ENCODE results near the gene LCP1. TPM values are rescaled to one million over a fixed set of nuclear protein-coding genes. Genes with fewer than 3 reads are reported as not detected.

LCP1 gene
- total and polyA plus RNA-seq, 5 donors from 2014 or later, result 516 to 1,155 (median 1,019) TPM

DNA sequence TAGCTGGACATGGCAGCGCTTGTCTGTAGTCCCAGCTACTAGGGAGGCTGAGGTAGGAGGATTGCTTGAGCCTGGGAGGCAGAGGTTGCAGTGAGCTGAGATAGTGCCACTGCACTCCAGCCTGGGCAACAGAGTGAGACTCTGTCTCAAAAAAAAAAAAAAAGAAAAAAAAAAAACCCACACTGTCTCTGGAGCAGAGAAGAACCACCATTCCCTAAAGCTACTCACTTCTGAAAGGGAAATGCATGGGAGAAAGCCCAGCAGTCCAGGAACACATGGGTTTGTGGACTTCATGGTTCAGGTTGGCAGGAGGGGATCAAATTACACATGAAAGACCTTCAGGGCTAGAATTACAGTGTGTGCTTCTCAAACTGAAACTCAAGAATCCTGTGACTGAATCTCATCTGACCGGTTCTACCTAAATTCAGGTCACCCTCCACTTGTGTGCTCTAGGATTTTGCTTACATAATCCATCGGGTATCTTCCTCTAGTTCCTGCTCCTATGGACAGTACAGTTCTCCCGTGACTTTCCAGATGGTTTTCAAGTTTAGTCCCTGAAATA, 46.9 kb downstream of the LCP1 start:
- Histone ChIP-seq H3K4me1 (ENCODE audit: control insufficient read depth, insufficient read depth, low read length, poor library complexity, severe bottlenecking) (no peaks in the 10 kb centered on the region), H3K36me3 (ENCODE audit: control insufficient read depth, insufficient read depth, low read length) (peaks cover 94% of the 10 kb centered on the region), H3K27ac (ENCODE audit: insufficient read depth, low read length, poor library complexity, severe bottlenecking) (no peak overlapping the region), H3K4me3 (ENCODE audit: low read depth, low read length) (no peak overlapping the region), H3K27me3 (ENCODE audit: control insufficient read depth, insufficient read depth, low read length) (no peaks in the 10 kb centered on the region), H3K9me3 (ENCODE audit: control insufficient read depth in 2 of 2, low read length in 2 of 2) (no peaks in the 10 kb centered on the region)
- Mint-ChIP-seq H3K27me3 (no peaks in the 10 kb centered on the region), H3K4me3 (no peak overlapping the region), H3K4me1 (peaks cover 14 to 23% (median 17%) of the 10 kb centered on the region in 4 donors), H3K27ac (peak overlapping the region; percentile 73 to 99 (median 89)), H3K36me3 (peaks cover 65% of the 10 kb centered on the region), H3K9me3 (no peaks in the 10 kb centered on the region)
- DNase-seq (no peak), ATAC-seq (ENCODE audit: low read depth in 2 of 2) (no peak)

DNA sequence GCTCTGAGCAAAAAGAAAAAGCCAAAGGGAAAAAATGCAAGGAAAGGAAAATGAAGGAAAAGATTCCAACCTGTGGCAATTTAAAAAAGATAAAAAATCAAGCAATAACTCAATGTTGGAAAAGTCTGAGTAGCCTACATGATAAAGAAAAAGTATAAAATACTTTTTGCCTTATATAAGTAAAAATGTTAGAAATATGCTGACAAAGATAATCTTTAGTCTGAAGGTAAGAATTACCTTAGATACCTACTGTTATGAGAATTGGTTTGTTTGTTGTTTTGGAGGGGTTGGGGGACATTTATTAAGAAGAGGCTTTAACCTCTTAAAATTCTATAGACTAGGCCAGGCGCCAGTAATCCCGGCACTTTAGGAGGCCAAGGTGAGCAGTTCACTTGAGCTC, 47.5 kb downstream of the LCP1 start:
- DNase-seq, result no peak
- H3K27me3 Mint-ChIP-seq, result no peaks in the 10 kb centered on the region
- peaks cover 94% of the 10 kb centered on the region for H3K36me3 ChIP-seq (ENCODE audit: control insufficient read depth, insufficient read depth, low read length)
- no peaks in the 10 kb centered on the region for H3K27me3 ChIP-seq (ENCODE audit: control insufficient read depth, insufficient read depth, low read length)
- peaks cover 11 to 20% (median 16%) of the 10 kb centered on the region in 4 donors for H3K4me1 Mint-ChIP-seq
- peaks cover 61% of the 10 kb centered on the region for H3K36me3 Mint-ChIP-seq
- H3K9me3 Mint-ChIP-seq, result no peaks in the 10 kb centered on the region
- peak overlapping the region; percentile 32 to 65 (median 38) for H3K27ac Mint-ChIP-seq
- H3K4me3 Mint-ChIP-seq, result no peak overlapping the region
- no peak overlapping the region for H3K27ac ChIP-seq (ENCODE audit: insufficient read depth, low read length, poor library complexity, severe bottlenecking)
- H3K9me3 ChIP-seq (ENCODE audit: control insufficient read depth in 2 of 2, low read length in 2 of 2), result no peaks in the 10 kb centered on the region
- ATAC-seq (ENCODE audit: low read depth in 2 of 2), result no peak
- H3K4me3 ChIP-seq (ENCODE audit: low read depth, low read length), result no peak overlapping the region
- no peaks in the 10 kb centered on the region for H3K4me1 ChIP-seq (ENCODE audit: control insufficient read depth, insufficient read depth, low read length, poor library complexity, severe bottlenecking)

DNA sequence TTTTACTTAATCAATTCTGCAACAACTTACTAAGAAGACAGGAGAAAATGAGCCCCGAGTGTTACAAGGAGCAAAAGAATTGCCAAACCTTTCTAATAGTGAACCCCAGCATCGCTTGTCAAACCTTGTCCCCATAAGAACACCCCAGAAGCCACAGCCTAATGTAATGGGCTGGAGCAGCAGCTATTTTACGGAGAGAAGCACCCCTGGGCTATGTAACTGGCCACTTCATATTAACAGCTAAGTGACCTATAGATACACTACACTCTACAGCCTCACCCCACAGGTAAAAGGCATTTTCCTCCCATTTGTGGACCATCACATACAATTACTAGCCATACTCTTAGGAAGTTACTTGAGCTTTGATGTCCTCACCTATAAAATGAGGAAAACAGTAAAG, 49.9 kb downstream of the LCP1 start:
- H3K4me1 ChIP-seq (ENCODE audit: control insufficient read depth, insufficient read depth, low read length, poor library complexity, severe bottlenecking), result no peaks in the 10 kb centered on the region
- peak overlapping the region; percentile 20 to 52 (median 48) for H3K27ac Mint-ChIP-seq
- H3K36me3 Mint-ChIP-seq, result peaks cover 66% of the 10 kb centered on the region
- H3K4me3 ChIP-seq (ENCODE audit: low read depth, low read length), result no peak overlapping the region
- peak overlapping the region; percentile 24 for H3K27ac ChIP-seq (ENCODE audit: insufficient read depth, low read length, poor library complexity, severe bottlenecking)
- no peaks in the 10 kb centered on the region for H3K9me3 ChIP-seq (ENCODE audit: control insufficient read depth in 2 of 2, low read length in 2 of 2)
- H3K36me3 ChIP-seq (ENCODE audit: control insufficient read depth, insufficient read depth, low read length), result peaks cover 92% of the 10 kb centered on the region
- ATAC-seq (ENCODE audit: low read depth in 2 of 2) (no peak), DNase-seq (no peak)
- H3K9me3 Mint-ChIP-seq, result no peaks in the 10 kb centered on the region
- peaks cover 13 to 25% (median 18%) of the 10 kb centered on the region in 4 donors for H3K4me1 Mint-ChIP-seq
- H3K4me3 Mint-ChIP-seq, result no peak overlapping the region
- H3K27me3 Mint-ChIP-seq, result no peaks in the 10 kb centered on the region
- H3K27me3 ChIP-seq (ENCODE audit: control insufficient read depth, insufficient read depth, low read length), result no peaks in the 10 kb centered on the region

DNA sequence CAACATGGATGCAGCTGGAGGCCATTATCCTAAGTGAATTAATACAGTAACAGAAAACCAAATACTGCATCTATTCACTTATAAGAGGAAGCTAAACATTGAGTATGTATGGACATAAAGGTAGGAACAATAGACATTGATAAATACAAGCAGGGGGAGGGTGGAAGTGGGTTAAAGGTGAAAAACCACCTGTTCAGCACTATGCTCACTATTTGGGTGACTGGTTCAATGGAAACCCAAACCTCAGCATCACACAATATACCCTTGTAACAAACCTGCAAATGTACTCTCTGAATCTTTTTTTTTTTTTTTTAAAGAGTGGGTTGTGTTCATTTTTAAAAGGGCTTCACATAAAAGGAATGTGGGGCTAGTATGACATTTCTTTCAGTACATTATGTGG, 50.3 kb downstream of the LCP1 start:
- Histone ChIP-seq H3K36me3 (ENCODE audit: control insufficient read depth, insufficient read depth, low read length) (peaks cover 92% of the 10 kb centered on the region), H3K27me3 (ENCODE audit: control insufficient read depth, insufficient read depth, low read length) (no peaks in the 10 kb centered on the region), H3K27ac (ENCODE audit: insufficient read depth, low read length, poor library complexity, severe bottlenecking) (no peak overlapping the region), H3K9me3 (ENCODE audit: control insufficient read depth in 2 of 2, low read length in 2 of 2) (no peaks in the 10 kb centered on the region), H3K4me1 (ENCODE audit: control insufficient read depth, insufficient read depth, low read length, poor library complexity, severe bottlenecking) (no peaks in the 10 kb centered on the region), H3K4me3 (ENCODE audit: low read depth, low read length) (no peak overlapping the region)
- Mint-ChIP-seq H3K9me3 (no peaks in the 10 kb centered on the region), H3K27ac (peak overlapping the region; percentile 20 to 52 (median 48)), H3K27me3 (no peaks in the 10 kb centered on the region), H3K4me3 (no peak overlapping the region), H3K36me3 (peaks cover 65% of the 10 kb centered on the region), H3K4me1 (peaks cover 12 to 27% (median 18%) of the 10 kb centered on the region in 4 donors)
- DNase-seq (no peak), ATAC-seq (ENCODE audit: low read depth in 2 of 2) (no peak)

DNA sequence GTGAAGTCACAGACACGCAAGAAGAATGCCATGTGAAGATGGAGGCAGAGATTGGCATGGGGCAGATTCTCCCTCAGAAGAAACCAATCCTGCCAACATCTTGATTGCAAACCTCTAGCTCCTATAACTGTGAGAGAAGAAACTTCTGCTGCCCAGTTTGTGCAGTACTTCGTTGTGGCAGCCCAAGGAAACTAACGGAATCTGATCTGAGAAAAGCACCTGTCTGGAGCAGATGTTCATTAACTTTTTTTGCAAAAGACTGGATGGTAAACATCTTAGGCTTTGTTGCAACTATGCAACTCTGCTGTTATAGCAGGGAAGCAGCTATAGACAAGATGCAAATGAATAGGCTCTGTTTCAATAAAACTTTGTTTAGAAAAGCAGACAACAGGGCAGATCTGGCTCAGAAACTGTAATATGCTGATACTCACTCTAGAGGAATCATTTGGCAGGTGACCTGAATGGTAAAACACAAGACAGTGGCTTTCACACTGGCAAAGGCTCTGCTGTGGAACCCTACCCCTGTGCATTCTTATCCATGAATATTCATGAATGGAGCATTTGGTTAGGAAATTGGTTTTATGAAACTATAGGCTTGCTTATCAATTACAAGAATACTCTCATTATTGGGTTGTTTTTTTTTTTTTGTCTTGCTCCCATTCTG, 51.9 kb downstream of the LCP1 start:
- peaks cover 7% of the 10 kb centered on the region for H3K4me1 ChIP-seq (ENCODE audit: control insufficient read depth, insufficient read depth, low read length, poor library complexity, severe bottlenecking)
- peak overlapping the region in 2 of 3 donors; percentile 33 to 52 for H3K27ac Mint-ChIP-seq
- H3K36me3 ChIP-seq (ENCODE audit: control insufficient read depth, insufficient read depth, low read length), result peaks cover 87% of the 10 kb centered on the region
- no peak for DNase-seq
- no peak overlapping the region for H3K4me3 ChIP-seq (ENCODE audit: low read depth, low read length)
- H3K4me3 Mint-ChIP-seq, result no peak overlapping the region
- no peak for ATAC-seq (ENCODE audit: low read depth in 2 of 2)
- H3K27me3 ChIP-seq (ENCODE audit: control insufficient read depth, insufficient read depth, low read length), result no peaks in the 10 kb centered on the region
- H3K27me3 Mint-ChIP-seq, result no peaks in the 10 kb centered on the region
- peaks cover 61% of the 10 kb centered on the region for H3K36me3 Mint-ChIP-seq
- H3K4me1 Mint-ChIP-seq, result peaks cover 20 to 34% (median 23%) of the 10 kb centered on the region in 4 donors
- H3K27ac ChIP-seq (ENCODE audit: insufficient read depth, low read length, poor library complexity, severe bottlenecking), result no peak overlapping the region
- no peaks in the 10 kb centered on the region for H3K9me3 ChIP-seq (ENCODE audit: control insufficient read depth in 2 of 2, low read length in 2 of 2)
- no peaks in the 10 kb centered on the region for H3K9me3 Mint-ChIP-seq

DNA sequence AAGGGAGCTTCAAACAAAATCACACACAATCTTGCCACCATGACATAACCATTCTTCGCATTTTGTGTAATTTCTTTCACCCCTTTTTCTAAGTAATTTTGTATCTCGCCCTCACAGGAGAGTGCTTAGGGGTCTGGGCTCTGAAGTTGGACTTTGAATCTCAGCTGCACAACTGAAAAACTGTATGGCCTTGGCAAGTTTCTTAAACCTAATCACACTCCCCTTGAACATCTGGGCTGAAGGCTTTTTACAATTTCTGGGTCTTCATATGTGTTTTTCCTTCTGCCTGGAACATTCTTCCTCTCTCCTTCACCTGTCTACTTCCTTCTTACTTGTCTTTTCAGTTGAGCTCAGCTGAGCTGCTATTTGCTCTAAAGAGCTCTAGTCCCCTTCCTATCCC, 52.9 kb downstream of the LCP1 start:
- Histone ChIP-seq H3K4me1 (ENCODE audit: control insufficient read depth, insufficient read depth, low read length, poor library complexity, severe bottlenecking) (peaks cover 16% of the 10 kb centered on the region), H3K27ac (ENCODE audit: insufficient read depth, low read length, poor library complexity, severe bottlenecking) (no peak overlapping the region), H3K36me3 (ENCODE audit: control insufficient read depth, insufficient read depth, low read length) (peaks cover 78% of the 10 kb centered on the region), H3K9me3 (ENCODE audit: control insufficient read depth in 2 of 2, low read length in 2 of 2) (no peaks in the 10 kb centered on the region), H3K4me3 (ENCODE audit: low read depth, low read length) (no peak overlapping the region), H3K27me3 (ENCODE audit: control insufficient read depth, insufficient read depth, low read length) (no peaks in the 10 kb centered on the region)
- H3K36me3 Mint-ChIP-seq, result peaks cover 55% of the 10 kb centered on the region
- no peak for DNase-seq
- H3K27me3 Mint-ChIP-seq, result no peaks in the 10 kb centered on the region
- no peaks in the 10 kb centered on the region for H3K9me3 Mint-ChIP-seq
- H3K4me3 Mint-ChIP-seq, result no peak overlapping the region
- no peak for ATAC-seq (ENCODE audit: low read depth in 2 of 2)
- peak overlapping the region; percentile 1 to 86 (median 16) for H3K27ac Mint-ChIP-seq
- peaks cover 26 to 40% (median 31%) of the 10 kb centered on the region in 4 donors for H3K4me1 Mint-ChIP-seq

DNA sequence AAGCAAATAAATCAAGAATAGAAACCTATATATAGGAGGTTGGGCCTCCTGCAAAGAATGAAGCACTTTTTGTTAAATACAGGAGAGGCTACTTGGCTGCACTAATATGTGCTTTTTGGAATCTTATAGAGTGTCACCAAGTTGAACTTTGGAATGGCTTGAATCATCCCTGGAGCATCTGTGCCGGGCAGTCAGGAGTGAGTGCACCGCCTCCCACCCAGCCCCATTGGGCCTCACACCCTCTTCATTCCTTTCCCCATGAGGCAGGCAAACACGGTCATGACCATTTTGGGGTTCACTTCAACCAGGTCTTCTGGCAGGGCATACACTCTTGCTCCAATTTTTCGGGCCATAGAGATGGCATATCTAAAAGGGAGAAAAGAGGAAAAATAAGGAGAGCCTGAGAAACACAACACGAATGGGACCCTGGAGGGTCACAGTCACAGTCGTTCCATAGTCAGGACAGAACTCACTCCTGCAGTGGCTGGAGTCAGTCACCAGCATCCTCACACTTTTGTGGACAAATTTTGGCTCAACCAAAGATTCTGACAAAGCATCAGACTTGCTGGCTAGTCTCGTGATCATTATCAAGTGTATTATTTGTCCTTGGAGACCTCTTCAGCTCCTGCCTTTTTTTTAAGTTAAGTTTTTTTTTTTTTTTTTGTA, 54.5 kb downstream of the LCP1 start:
- Histone ChIP-seq H3K27me3 (ENCODE audit: control insufficient read depth, insufficient read depth, low read length) (no peaks in the 10 kb centered on the region), H3K4me1 (ENCODE audit: control insufficient read depth, insufficient read depth, low read length, poor library complexity, severe bottlenecking) (peaks cover 21% of the 10 kb centered on the region), H3K36me3 (ENCODE audit: control insufficient read depth, insufficient read depth, low read length) (peaks cover 65% of the 10 kb centered on the region), H3K27ac (ENCODE audit: insufficient read depth, low read length, poor library complexity, severe bottlenecking) (no peak overlapping the region), H3K4me3 (ENCODE audit: low read depth, low read length) (no peak overlapping the region), H3K9me3 (ENCODE audit: control insufficient read depth in 2 of 2, low read length in 2 of 2) (no peaks in the 10 kb centered on the region)
- peaks cover 27 to 48% (median 35%) of the 10 kb centered on the region in 4 donors for H3K4me1 Mint-ChIP-seq
- ATAC-seq (ENCODE audit: low read depth in 2 of 2), result no peak
- H3K4me3 Mint-ChIP-seq, result no peak overlapping the region
- peaks cover 43% of the 10 kb centered on the region for H3K36me3 Mint-ChIP-seq
- no peaks in the 10 kb centered on the region for H3K27me3 Mint-ChIP-seq
- no peaks in the 10 kb centered on the region for H3K9me3 Mint-ChIP-seq
- H3K27ac Mint-ChIP-seq, result peak overlapping the region in 1 of 3 donors; percentile 85
- no peak for DNase-seq

Measured in CD4-positive, CD25-positive, alpha-beta regulatory T cell (primary cell).